Type B pancreatic cell (in vitro differentiated cells): ENCODE data around the gene DOCK1. TPM values are rescaled to one million over a fixed set of nuclear protein-coding genes. Genes with fewer than 3 reads are reported as not detected.

Experiments
- DNase-seq: peaks from one replicate; pipeline ENCODE4 v3.0.0; 2021; ENCODE audit warnings: mixed read lengths; ENCODE audit not compliant: unreplicated experiment; ENCODE audit errors: extremely low spot score
- H3K27ac Mint-ChIP-seq: 2 replicates; pipeline ENCODE4 v1.8.0; 2021; ENCODE audit warnings: mild to moderate bottlenecking, mixed read lengths
- H3K27me3 Mint-ChIP-seq: 2 replicates; pipeline ENCODE4 v1.8.0; 2021; ENCODE audit warnings: mixed read lengths
- H3K36me3 Mint-ChIP-seq: 2 replicates; pipeline ENCODE4 v1.8.0; 2021; ENCODE audit warnings: mixed read lengths
- H3K4me1 Mint-ChIP-seq: one replicate; pipeline ENCODE4 v1.8.0; 2021; ENCODE audit warnings: mixed read lengths; ENCODE audit not compliant: unreplicated experiment
- H3K4me3 Mint-ChIP-seq: 2 replicates; pipeline ENCODE4 v1.8.0; 2021; ENCODE audit warnings: mild to moderate bottlenecking, mixed read lengths
- H3K9me3 Mint-ChIP-seq: 2 replicates; pipeline ENCODE4 v1.8.0; 2021; ENCODE audit warnings: mixed read lengths
- total RNA-seq: library from RNA; stranded (reverse); gene quantifications from 2 replicates; pipeline ENCODE4 v1.2.1, GENCODE V29; 2021; ENCODE audit warnings: low replicate concordance
- TF ChIP-seq, protein P1 (sequence below): fragments of 200-600 bp; sonication (generic); conservative IDR thresholded peaks from 2 replicates; pipeline ENCODE4 v1.5.0; 2021; ENCODE audit warnings: antibody characterized with exemption, mild to moderate bottlenecking

DOCK1 gene
- total RNA-seq, 1 donor from 2014 or later: 67.4 TPM

DNA sequence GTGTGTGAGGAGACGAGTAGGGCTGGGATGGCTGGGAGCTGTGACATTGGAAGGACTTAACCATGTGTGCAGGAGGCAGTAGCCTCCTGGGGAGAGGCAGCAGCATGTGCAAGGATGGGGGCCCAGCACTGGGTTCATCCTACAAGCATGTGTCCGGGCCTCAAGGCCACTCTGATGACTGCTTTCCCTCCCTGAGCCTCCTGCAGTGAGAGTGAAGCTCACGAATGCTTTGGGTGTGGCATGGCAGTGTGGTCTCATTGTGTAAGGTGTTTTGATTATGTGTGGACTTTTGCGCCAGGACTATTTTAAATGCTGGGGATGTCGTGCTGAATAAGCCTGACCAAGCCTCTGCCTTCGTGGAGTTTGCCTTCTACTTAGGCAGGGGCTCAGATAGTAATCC is 413.2 kb downstream of the DOCK1 start:
- H3K4me3 Mint-ChIP-seq: no peak overlapping the region
- no peak overlapping the region for H3K27ac Mint-ChIP-seq
- TF ChIP-seq, protein P1, sequence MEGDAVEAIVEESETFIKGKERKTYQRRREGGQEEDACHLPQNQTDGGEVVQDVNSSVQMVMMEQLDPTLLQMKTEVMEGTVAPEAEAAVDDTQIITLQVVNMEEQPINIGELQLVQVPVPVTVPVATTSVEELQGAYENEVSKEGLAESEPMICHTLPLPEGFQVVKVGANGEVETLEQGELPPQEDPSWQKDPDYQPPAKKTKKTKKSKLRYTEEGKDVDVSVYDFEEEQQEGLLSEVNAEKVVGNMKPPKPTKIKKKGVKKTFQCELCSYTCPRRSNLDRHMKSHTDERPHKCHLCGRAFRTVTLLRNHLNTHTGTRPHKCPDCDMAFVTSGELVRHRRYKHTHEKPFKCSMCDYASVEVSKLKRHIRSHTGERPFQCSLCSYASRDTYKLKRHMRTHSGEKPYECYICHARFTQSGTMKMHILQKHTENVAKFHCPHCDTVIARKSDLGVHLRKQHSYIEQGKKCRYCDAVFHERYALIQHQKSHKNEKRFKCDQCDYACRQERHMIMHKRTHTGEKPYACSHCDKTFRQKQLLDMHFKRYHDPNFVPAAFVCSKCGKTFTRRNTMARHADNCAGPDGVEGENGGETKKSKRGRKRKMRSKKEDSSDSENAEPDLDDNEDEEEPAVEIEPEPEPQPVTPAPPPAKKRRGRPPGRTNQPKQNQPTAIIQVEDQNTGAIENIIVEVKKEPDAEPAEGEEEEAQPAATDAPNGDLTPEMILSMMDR: no peak

DNA sequence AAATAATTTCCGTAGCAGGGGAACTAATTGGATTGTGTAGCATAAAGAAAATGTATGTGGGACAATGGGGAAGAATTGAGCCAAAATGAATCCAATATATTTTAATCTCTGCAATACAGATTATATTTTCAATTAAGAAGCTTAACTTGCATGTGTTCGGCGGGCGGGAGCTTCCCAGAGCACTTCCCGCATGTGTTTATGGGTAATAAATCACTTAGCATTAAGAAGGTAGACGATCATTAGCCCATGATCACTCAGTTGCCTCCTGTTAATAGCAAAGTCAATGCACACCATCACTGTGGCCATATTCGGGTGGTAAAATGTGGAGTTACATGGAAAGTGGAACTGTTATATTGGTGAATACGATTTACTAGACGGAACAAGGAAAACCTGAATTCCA is 414.0 kb downstream of the DOCK1 start:
- Mint-ChIP-seq H3K4me3 (no peak overlapping the region), H3K27ac (no peak overlapping the region), H3K4me1 (no peaks in the 10 kb centered on the region), H3K27me3 (no peaks in the 10 kb centered on the region), H3K9me3 (no peaks in the 10 kb centered on the region), H3K36me3 (no peaks in the 10 kb centered on the region)
- TF ChIP-seq, protein P1: no peak
- no peak for DNase-seq

More for the DNA sequence above, 413.2 kb downstream of the DOCK1 start:
- Mint-ChIP-seq H3K9me3 (no peaks in the 10 kb centered on the region), H3K4me1 (no peaks in the 10 kb centered on the region), H3K36me3 (no peaks in the 10 kb centered on the region), H3K27me3 (no peaks in the 10 kb centered on the region)
- no peak for DNase-seq

DNA sequence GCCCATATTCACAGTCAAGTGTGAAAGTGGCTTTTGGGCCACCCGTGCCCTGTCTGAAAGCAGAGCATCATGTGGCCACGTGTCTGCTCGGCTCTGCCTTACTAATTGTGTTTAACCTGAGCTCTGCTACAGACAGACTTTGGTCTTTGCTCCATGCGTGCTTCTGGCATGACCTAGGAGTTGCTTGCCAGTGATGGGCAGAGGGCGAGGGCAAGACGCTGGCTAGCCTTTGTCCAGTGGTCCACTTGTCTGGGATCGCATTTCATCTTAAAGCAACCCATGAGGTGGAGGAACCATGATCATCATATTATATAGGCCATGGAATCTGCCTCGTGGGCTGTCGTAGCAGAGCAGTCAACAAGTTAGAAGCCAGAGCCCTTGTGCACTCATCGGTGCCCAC is 414.5 kb downstream of the DOCK1 start:
- DNase-seq: no peak
- TF ChIP-seq, protein P1: no peak
- H3K27ac Mint-ChIP-seq: no peak overlapping the region
- no peaks in the 10 kb centered on the region for H3K36me3 Mint-ChIP-seq
- no peaks in the 10 kb centered on the region for H3K27me3 Mint-ChIP-seq
- no peaks in the 10 kb centered on the region for H3K9me3 Mint-ChIP-seq
- no peaks in the 10 kb centered on the region for H3K4me1 Mint-ChIP-seq
- H3K4me3 Mint-ChIP-seq: no peak overlapping the region

DNA sequence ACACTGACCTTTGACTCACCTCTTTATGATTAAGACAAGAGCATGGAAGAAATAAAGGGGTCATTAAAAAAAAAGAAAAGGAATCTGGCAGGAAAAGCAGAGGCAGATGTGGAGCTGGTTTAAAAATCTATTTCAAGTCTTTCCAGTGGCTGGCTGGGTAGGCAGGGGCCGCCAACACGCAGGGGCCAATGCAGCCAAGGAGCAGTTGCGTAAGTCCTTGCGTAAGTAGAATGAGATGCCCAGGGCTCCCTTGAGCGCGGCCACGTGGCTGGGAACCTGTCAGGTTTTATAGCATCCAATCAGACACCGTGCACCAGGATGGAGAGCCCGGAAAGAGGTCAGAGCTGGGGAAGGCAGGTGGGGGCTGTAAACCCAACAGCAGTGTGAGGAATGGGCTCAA is 414.9 kb downstream of the DOCK1 start:
- H3K4me3 Mint-ChIP-seq: no peak overlapping the region
- DNase-seq: no peak
- no peaks in the 10 kb centered on the region for H3K9me3 Mint-ChIP-seq
- no peaks in the 10 kb centered on the region for H3K4me1 Mint-ChIP-seq
- H3K36me3 Mint-ChIP-seq: no peaks in the 10 kb centered on the region
- no peak overlapping the region for H3K27ac Mint-ChIP-seq
- no peaks in the 10 kb centered on the region for H3K27me3 Mint-ChIP-seq
- TF ChIP-seq, protein P1: no peak

DNA sequence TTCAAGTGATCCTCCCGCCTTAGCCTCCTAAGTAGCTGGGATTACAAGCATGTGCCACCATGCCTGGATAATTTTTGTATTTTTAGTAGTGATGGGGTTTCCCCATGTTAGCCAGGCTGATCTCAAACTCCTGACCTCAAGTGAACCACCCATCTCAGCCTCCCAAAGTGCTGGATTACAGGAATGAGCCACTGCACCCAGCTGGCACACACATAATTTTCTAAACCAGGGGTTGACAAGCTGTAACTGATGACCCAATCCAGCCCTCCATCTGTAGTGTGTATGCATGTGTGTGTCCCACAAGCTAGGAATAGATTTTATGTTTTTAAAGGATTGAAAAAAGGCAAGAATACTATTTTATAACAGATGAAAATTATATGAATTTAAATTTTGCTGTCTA is 417.1 kb downstream of the DOCK1 start:
- no peaks in the 10 kb centered on the region for H3K4me1 Mint-ChIP-seq
- no peaks in the 10 kb centered on the region for H3K36me3 Mint-ChIP-seq
- no peaks in the 10 kb centered on the region for H3K9me3 Mint-ChIP-seq
- TF ChIP-seq, protein P1: no peak
- H3K27ac Mint-ChIP-seq: no peak overlapping the region
- no peak for DNase-seq
- H3K27me3 Mint-ChIP-seq: no peaks in the 10 kb centered on the region
- H3K4me3 Mint-ChIP-seq: no peak overlapping the region

DNA sequence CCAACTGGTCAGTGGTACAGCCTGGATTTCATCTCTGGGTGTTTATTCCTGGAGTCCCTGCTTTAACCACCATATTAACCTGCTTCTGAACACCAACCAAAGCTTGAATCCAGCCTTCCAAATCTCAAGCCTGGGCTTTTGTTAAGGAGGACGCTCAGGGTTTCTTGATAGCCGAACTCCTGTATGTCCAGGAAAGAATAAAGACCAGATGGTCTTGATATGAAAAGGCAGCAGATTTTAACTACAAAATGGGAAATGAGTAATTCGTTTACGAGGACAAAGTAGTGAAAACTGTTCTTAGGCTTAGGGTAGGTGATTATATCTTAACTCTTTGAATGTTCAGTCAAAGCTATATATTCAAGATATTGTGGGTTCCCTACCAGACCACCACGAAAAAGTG is 420.3 kb downstream of the DOCK1 start:
- Mint-ChIP-seq H3K4me1 (no peaks in the 10 kb centered on the region), H3K9me3 (no peaks in the 10 kb centered on the region), H3K4me3 (no peak overlapping the region), H3K36me3 (no peaks in the 10 kb centered on the region), H3K27me3 (no peaks in the 10 kb centered on the region), H3K27ac (no peak overlapping the region)
- TF ChIP-seq, protein P1: no peak
- no peak for DNase-seq
